ENCODE data around the gene RAMP3.

GRCh38 chr7:45174966-45175765, 17.6 kb downstream of the RAMP3 start:
- no peak for TF ChIP-seq POLR2AphosphoS5 (IDR thresholded peaks at IDR 0.05)
- TF ChIP-seq CTCF (IDR thresholded peaks at IDR 0.05) = no peak
- no peak for TF ChIP-seq EP300 (IDR thresholded peaks at IDR 0.05)
